ENCODE results near the gene SCML1. TPM values are rescaled to one million over a fixed set of nuclear protein-coding genes. Genes with fewer than 3 reads are reported as not detected.

SCML1 gene
- total and polyA plus RNA-seq, 2 of the 4 experiments (the other 2 are of a cell fraction) = 4.1 to 12.2 TPM

GRCh38 chrX:17769701-17770269, 32.5 kb downstream of the SCML1 start:
- TF ChIP-seq MAZ (IDR thresholded peaks at IDR 0.05; ENCODE audit: borderline replicate concordance, low read depth, low read length) (no peak), RFX5 (IDR thresholded peaks at IDR 0.05; ENCODE audit: low read depth, low read length) (no peak), RAD21 (IDR thresholded peaks at IDR 0.05; ENCODE audit: low read length) (no peak)
- H4K20me1 ChIP-seq (ENCODE audit: insufficient read depth, low read length) = no peaks in the 10 kb centered on the region
- dilution Hi-C loops (cut with HindIII; ENCODE audit: low sequenced_read_pairs, unreplicated experiment) (no loop called here), in situ Hi-C loops (cut with MboI; ENCODE audit: low sequenced_read_pairs) (loop anchor here (25.0 kb wide), 1 partner anchor 593 kb away; the partner anchor contains the start of gene SCML2), intact Hi-C loops (cut with micrococcal nuclease) (no loop called here)
- no peak overlapping the region for H2BK5ac ChIP-seq (ENCODE audit: low read depth, low read length, poor library complexity, severe bottlenecking)
- no peak overlapping the region for H3K27ac ChIP-seq (ENCODE audit: insufficient read depth, low read length)
- no peak overlapping the region for H3K4me3 ChIP-seq (ENCODE audit: insufficient read depth, low read depth, low read length)
- H3K9me3 ChIP-seq (ENCODE audit: control insufficient read depth, insufficient read depth, low read length) = no peaks in the 10 kb centered on the region
- ATAC-seq (ENCODE audit: low read depth) (no peak), DNase-seq (no peak)
- no peak overlapping the region for H3K23ac ChIP-seq (ENCODE audit: low read depth, low read length)
- no peak overlapping the region for H4K91ac ChIP-seq (ENCODE audit: insufficient read depth, low read depth, low read length)
- no TSS peak for BruUV-seq (replicated peaks)
- no peaks in the 10 kb centered on the region for H3K4me1 ChIP-seq (ENCODE audit: control insufficient read depth, insufficient read depth, low read length)
- no peak overlapping the region for H3K18ac ChIP-seq (ENCODE audit: low read depth, low read length)
- H3K9ac ChIP-seq (ENCODE audit: low read depth, low read length) = no peak overlapping the region
- no peak overlapping the region for H2BK120ac ChIP-seq (ENCODE audit: low read depth, low read length)
- H3K9me1 ChIP-seq (ENCODE audit: insufficient read depth, low read length) = no peaks in the 10 kb centered on the region
- H3K79me1 ChIP-seq (ENCODE audit: low read depth in 1 of 2, low read length in 2 of 2) = no peaks in the 10 kb centered on the region
- no peak overlapping the region for H3K14ac ChIP-seq (replicated peaks; ENCODE audit: low read depth, low read length)
- ChIA-PET POLR2A (ENCODE audit: unreplicated experiment) (no interaction called here), CTCF (no interaction called here)
- H3K56ac ChIP-seq (ENCODE audit: extremely low read depth, insufficient read depth, low read length) = no peak overlapping the region
- H3K36me3 ChIP-seq (ENCODE audit: control insufficient read depth, insufficient read depth, low read length) = no peaks in the 10 kb centered on the region
- H2AK9ac ChIP-seq (replicated peaks; ENCODE audit: low read depth, low read length, poor library complexity) = no peak overlapping the region
- H3K27me3 ChIP-seq (ENCODE audit: control insufficient read depth, insufficient read depth, low read length) = peaks cover 9% of the 10 kb centered on the region
- H3K4me2 ChIP-seq (ENCODE audit: low read depth, low read length) = no peak overlapping the region
- H4K8ac ChIP-seq (ENCODE audit: low read depth in 2 of 2, low read length in 2 of 2) = no peak overlapping the region
- no peak overlapping the region for H3K4ac ChIP-seq (ENCODE audit: low read depth, low read length)
- no peak overlapping the region for H2BK15ac ChIP-seq (ENCODE audit: low read depth, low read length)
- WGBS, 2 experiments (ENCODE audit: extremely low coverage in 2 of 2, insufficient read length in 1 of 2) = 27% methylated on average over 3 of the region's 3 CpGs; no CpG with 5 or more reads in 1 of the 2 experiments
- H2AFZ ChIP-seq (replicated peaks; ENCODE audit: low read length, poor library complexity) = no peak overlapping the region
- no peak overlapping the region for H2AK5ac ChIP-seq (ENCODE audit: low read depth, low read length)
- H2BK20ac ChIP-seq (ENCODE audit: low read depth, low read length) = no peak overlapping the region
- H4K5ac ChIP-seq (ENCODE audit: low read depth, low read length) = no peak overlapping the region

Measured in IMR-90 (cell line).